Mononuclear cell (primary cell): Measurements from ENCODE around the gene ENTREP3. TPM values are rescaled to one million over a fixed set of nuclear protein-coding genes. Genes with fewer than 3 reads are reported as not detected.

Experiments
- H3K27me3 ChIP-seq: 2 replicates; pipeline ENCODE4 v1.6.0; 2011; ENCODE audit warnings: low read length, control low read depth; ENCODE audit not compliant: insufficient read depth
- H3K4me1 ChIP-seq: 2 replicates; pipeline ENCODE4 v1.5.1; 2011; ENCODE audit warnings: mild to moderate bottlenecking, low read length, control low read depth; ENCODE audit not compliant: insufficient read depth
- H3K4me3 ChIP-seq: 2 replicates; pipeline ENCODE4 v1.5.1; 2011; ENCODE audit warnings: mild to moderate bottlenecking, low read length, moderate library complexity
- H3K9me3 ChIP-seq: 2 replicates; pipeline ENCODE4 v1.5.1; 2011; ENCODE audit warnings: low read depth, mild to moderate bottlenecking, control low read depth, low read length
- total RNA-seq: library from RNA; depleted of rRNA; stranded (reverse); fragments of >200 nt; gene quantifications from one replicate; pipeline ENCODE4 v1.2.3, GENCODE V29; 2012

Gene ENTREP3
- total RNA-seq, 1 donor = 2.1 TPM

- no peaks in the 10 kb centered on the region for H3K4me1 ChIP-seq
- no peak overlapping the region for H3K4me3 ChIP-seq
- H3K27me3 ChIP-seq = no peaks in the 10 kb centered on the region
- H3K9me3 ChIP-seq = no peaks in the 10 kb centered on the region
Measured at GRCh38 chr1:155286544-155286943, 31.3 kb upstream of the ENTREP3 start.

DNA sequence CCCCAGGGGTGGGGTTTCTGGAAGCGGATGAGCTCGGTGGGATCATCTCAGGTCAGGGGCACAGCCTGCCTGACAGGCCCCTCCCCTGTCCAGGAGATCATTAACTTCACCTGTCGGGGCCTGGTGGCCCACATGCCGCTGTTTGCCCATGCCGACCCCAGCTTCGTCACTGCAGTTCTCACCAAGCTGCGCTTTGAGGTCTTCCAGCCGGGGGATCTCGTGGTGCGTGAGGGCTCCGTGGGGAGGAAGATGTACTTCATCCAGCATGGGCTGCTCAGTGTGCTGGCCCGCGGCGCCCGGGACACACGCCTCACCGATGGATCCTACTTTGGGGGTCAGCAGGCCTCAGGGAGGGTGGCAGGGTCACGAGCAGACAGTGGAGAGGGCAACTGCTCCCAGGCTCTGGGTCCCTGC is 30.4 kb upstream of the ENTREP3 start:
- Histone ChIP-seq H3K9me3 (no peaks in the 10 kb centered on the region), H3K27me3 (no peaks in the 10 kb centered on the region), H3K4me3 (no peak overlapping the region), H3K4me1 (no peaks in the 10 kb centered on the region)

GRCh38 chr1:155285063-155285462 is 29.8 kb upstream of the ENTREP3 start:
- Histone ChIP-seq H3K9me3 (no peaks in the 10 kb centered on the region), H3K27me3 (no peaks in the 10 kb centered on the region), H3K4me1 (no peaks in the 10 kb centered on the region), H3K4me3 (no peak overlapping the region)

- no peaks in the 10 kb centered on the region for H3K27me3 ChIP-seq
- no peak overlapping the region for H3K4me3 ChIP-seq
- no peaks in the 10 kb centered on the region for H3K4me1 ChIP-seq
- no peaks in the 10 kb centered on the region for H3K9me3 ChIP-seq
Measured at GRCh38 chr1:155284476-155284875, 29.2 kb upstream of the ENTREP3 start.

GRCh38 chr1:155282488-155283091 is 27.3 kb upstream of the ENTREP3 start:
- no peaks in the 10 kb centered on the region for H3K27me3 ChIP-seq
- peaks cover 7% of the 10 kb centered on the region for H3K4me1 ChIP-seq
- no peak overlapping the region for H3K4me3 ChIP-seq
- H3K9me3 ChIP-seq = no peaks in the 10 kb centered on the region

DNA sequence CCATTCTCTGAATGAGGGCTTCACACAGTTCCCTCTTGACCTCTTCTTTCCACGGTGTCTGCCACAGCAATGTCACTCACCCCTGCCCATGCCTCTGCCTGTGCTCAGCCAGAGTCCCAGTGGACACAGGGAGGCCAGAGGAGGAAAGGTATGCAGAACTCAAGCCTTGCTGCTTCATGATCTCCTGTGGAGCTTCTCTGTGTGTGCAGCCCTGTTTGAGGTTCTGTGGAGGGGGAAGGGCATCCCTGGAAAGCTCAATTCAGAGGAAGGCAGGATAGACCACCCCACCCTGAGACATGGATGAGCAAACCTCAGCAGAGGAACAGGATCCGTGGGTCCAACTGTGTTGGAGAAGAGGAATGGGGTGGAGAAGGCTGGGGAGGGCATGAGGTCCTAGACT is 24.0 kb upstream of the ENTREP3 start:
- Histone ChIP-seq H3K27me3 (no peaks in the 10 kb centered on the region), H3K9me3 (no peaks in the 10 kb centered on the region), H3K4me3 (no peak overlapping the region), H3K4me1 (peaks cover 21% of the 10 kb centered on the region)

DNA sequence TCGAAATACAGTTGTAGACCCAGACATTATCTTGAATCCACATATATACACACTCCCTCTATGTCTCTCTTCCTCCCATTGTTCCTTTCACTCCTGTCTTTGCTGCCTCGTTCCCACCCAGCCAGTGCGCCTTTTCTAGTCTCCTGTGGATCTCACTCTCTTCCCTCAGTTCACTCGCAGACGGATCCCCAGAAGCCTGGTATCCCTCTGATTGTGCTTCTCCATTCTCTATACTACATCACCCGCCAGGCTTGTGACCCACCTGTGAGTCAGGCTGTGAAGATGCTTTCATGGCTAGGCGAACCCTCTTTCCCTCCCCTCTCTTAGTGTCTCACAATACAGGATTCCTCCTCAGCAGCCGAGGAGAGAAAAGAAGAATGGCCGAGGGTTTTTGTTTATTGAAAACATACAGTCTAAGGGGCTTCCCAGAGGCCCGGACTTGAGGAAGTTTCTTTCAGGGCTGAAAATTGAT is 23.4 kb upstream of the ENTREP3 start:
- H3K4me3 ChIP-seq = no peak overlapping the region
- H3K9me3 ChIP-seq = no peaks in the 10 kb centered on the region
- peaks cover 26% of the 10 kb centered on the region for H3K4me1 ChIP-seq
- H3K27me3 ChIP-seq = no peaks in the 10 kb centered on the region

DNA sequence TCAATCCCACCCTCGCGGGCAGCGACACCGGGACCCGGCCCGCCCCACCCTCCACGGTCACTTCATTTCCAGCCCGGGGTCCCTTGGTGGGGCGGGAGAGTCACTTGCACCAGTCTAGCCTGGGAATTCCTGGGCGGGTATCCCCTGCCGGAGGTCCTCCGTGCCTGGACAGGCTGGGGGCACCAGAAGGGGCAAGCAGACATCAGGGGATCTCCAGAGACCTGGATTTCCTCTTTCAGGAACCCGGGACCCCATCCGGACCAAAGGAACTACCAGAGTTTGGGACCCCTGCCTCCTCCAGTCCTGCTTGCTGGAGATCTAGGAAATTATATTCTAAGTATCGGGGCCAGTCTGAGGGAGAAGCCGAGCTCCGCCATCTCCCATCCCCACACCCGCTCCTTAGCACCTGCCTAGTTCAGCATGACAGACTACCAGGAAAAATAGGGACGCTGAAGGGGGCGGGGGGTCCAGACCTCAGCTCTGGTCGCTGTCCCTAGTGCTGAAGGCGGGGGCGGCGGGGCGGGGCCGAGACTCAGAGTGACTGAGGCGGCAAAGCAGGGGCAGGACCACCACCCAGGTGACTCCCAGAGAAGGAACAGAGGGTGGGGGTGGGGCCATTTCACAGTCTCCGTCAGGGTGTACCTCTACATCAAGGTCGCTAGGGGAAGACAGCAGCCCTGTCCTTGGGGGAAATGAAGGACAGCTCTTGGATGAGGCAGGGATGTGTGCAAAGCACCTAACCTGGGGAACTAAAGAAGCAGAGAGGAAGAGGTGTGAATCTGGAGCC is 22.8 kb upstream of the ENTREP3 start:
- no peaks in the 10 kb centered on the region for H3K27me3 ChIP-seq
- H3K4me3 ChIP-seq = peak overlapping the region; percentile 41
- peaks cover 29% of the 10 kb centered on the region for H3K4me1 ChIP-seq
- H3K9me3 ChIP-seq = no peaks in the 10 kb centered on the region

DNA sequence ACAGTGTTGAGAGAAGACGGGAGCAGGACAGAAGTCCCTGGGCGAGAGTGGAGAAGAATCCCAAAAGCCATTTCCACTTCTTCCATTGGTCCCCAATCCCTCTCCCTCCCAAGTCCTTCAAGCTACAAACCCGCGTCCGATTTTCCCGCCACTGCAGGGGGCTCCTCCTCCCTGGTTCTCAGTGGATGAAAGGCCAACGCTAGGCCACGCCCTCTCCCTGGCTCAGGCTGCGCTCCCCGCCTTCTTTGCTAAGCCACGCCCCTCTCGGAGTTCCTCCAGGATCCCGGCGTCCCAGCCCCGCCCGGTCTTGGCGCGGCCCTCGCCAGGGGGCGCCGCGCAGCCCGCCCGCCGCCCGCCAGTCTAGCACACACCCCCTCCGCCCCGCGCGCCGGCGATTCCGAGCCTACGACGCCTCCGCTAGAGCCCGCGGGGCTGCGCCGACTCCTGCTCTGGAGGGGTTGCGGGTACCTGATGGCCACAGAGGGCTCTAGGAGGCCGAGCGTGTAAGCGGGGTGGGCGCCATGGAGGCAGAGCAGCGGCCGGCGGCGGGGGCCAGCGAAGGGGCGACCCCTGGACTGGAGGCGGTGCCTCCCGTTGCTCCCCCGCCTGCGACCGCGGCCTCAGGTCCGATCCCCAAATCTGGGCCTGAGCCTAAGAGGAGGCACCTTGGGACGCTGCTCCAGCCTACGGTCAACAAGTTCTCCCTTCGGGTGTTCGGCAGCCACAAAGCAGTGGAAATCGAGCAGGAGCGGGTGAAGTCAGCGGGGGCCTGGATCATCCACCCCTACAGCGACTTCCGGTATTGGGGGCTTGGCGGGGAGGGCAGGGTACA is 22.0 kb upstream of the ENTREP3 start, which contains the start of gene HCN3:
HCN3 (plus strand) TSS at position 394 of the 832 bp plus-strand sequence; CDS start at position 522, 128 bp downstream.
- no peaks in the 10 kb centered on the region for H3K9me3 ChIP-seq
- H3K27me3 ChIP-seq = no peaks in the 10 kb centered on the region
- H3K4me1 ChIP-seq = peaks cover 35% of the 10 kb centered on the region
- peak within 1 kb of the TSS; percentile 41 for H3K4me3 ChIP-seq

- Histone ChIP-seq H3K9me3 (no peaks in the 10 kb centered on the region), H3K4me3 (peak within 1 kb of the TSS; percentile 66), H3K27me3 (no peaks in the 10 kb centered on the region), H3K4me1 (peaks cover 45% of the 10 kb centered on the region)
Measured at GRCh38 chr1:155273343-155274245, 18.3 kb upstream of the ENTREP3 start, which contains the start of gene CLK2. TSS of gene CLK2 (minus strand) at chr1:155273504. CDS start at chr1:155270977, 2,527 bp downstream.

- no peaks in the 10 kb centered on the region for H3K27me3 ChIP-seq
- no peaks in the 10 kb centered on the region for H3K9me3 ChIP-seq
- peaks cover 39% of the 10 kb centered on the region for H3K4me1 ChIP-seq
- peak overlapping the region; percentile 66 for H3K4me3 ChIP-seq
Measured at GRCh38 chr1:155272466-155273342, 17.4 kb upstream of the ENTREP3 start.

- Histone ChIP-seq H3K27me3 (no peaks in the 10 kb centered on the region), H3K9me3 (no peaks in the 10 kb centered on the region), H3K4me3 (no peak overlapping the region), H3K4me1 (peaks cover 25% of the 10 kb centered on the region)
Measured at GRCh38 chr1:155269381-155269780, 14.1 kb upstream of the ENTREP3 start.

DNA sequence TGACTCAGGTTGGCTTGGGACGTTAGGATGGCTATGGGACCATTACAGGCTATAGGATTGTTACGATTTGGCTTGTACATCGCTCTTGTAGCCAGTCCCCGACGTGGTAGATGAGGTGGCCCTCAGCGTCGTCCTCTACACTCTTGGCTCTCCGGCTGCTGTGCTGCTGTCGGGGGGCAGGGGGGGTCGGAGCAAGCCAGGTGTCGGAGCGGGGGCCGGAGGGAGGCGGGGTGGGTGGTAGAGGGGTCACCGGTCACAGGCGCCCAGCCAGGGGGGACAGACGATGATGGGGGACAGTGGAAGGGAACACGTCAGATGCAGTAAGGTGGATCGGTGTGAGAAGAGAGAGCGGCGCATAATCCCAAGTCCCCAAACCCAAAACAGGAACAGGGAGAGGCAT is 13.3 kb upstream of the ENTREP3 start:
- no peaks in the 10 kb centered on the region for H3K9me3 ChIP-seq
- no peaks in the 10 kb centered on the region for H3K27me3 ChIP-seq
- H3K4me3 ChIP-seq = no peak overlapping the region
- H3K4me1 ChIP-seq = peaks cover 18% of the 10 kb centered on the region
